ENCODE results near the gene CHCHD5. TPM values are rescaled to one million over a fixed set of nuclear protein-coding genes. Genes with fewer than 3 reads are reported as not detected.
"Not testable (repeated sequence)": the region's sequence is repeated elsewhere in the genome, so short reads cannot be mapped to it uniquely, and the experiment has no call there.

The CHCHD5 gene
- total RNA-seq, 1 donor = 9.2 TPM

GRCh38 chr2:112607680-112608438, 23.4 kb downstream of the CHCHD5 start:
- no peak for DNase-seq (ENCODE audit: low read depth)
- no peak for TF ChIP-seq CTCF (IDR thresholded peaks at IDR 0.05; ENCODE audit: insufficient read depth, low read length)
- no peak overlapping the region for H3K4me3 ChIP-seq (ENCODE audit: low read depth, low read length)

- not testable (repeated sequence) for DNase-seq (ENCODE audit: low read depth); H3K4me3 ChIP-seq (ENCODE audit: low read depth, low read length)
These were observed 24.9 kb downstream of the CHCHD5 start for GRCh38 chr2:112609320-112609719.

GRCh38 chr2:112612283-112612682, 27.9 kb downstream of the CHCHD5 start:
- not testable (repeated sequence) for DNase-seq (ENCODE audit: low read depth); H3K4me3 ChIP-seq (ENCODE audit: low read depth, low read length)

- H3K4me3 ChIP-seq (ENCODE audit: low read depth, low read length) = no peak overlapping the region
- no peak for DNase-seq (ENCODE audit: low read depth)
- TF ChIP-seq CTCF (IDR thresholded peaks at IDR 0.05; ENCODE audit: insufficient read depth, low read length) = no peak
These were observed 29.9 kb downstream of the CHCHD5 start for GRCh38 chr2:112614201-112614840.

GRCh38 chr2:112615051-112615450, 30.6 kb downstream of the CHCHD5 start:
- TF ChIP-seq CTCF (IDR thresholded peaks at IDR 0.05; ENCODE audit: insufficient read depth, low read length) = no peak
- H3K4me3 ChIP-seq (ENCODE audit: low read depth, low read length) = no peak overlapping the region
- no peak for DNase-seq (ENCODE audit: low read depth)

- DNase-seq (ENCODE audit: low read depth); H3K4me3 ChIP-seq (ENCODE audit: low read depth, low read length): not testable (repeated sequence)
These were observed 31.4 kb downstream of the CHCHD5 start for GRCh38 chr2:112615798-112616197.

GRCh38 chr2:112618383-112618782, 34.0 kb downstream of the CHCHD5 start:
- DNase-seq (ENCODE audit: low read depth) = no peak
- no peak overlapping the region for H3K4me3 ChIP-seq (ENCODE audit: low read depth, low read length)
- TF ChIP-seq CTCF (IDR thresholded peaks at IDR 0.05; ENCODE audit: insufficient read depth, low read length) = no peak

- no peak for TF ChIP-seq CTCF (IDR thresholded peaks at IDR 0.05; ENCODE audit: insufficient read depth, low read length)
These were observed 37.5 kb downstream of the CHCHD5 start for GRCh38 chr2:112621790-112622527.

More at GRCh38 chr2:112621790-112622527, 37.5 kb downstream of the CHCHD5 start:
- peak; percentile 94 for DNase-seq (ENCODE audit: low read depth)
- no peak overlapping the region for H3K4me3 ChIP-seq (ENCODE audit: low read depth, low read length)

Data from fibroblast of the aortic adventitia (primary cell).